GM10248 (cell line): Measurements from ENCODE around the gene ZEB2.

ENCODE experiments used
- CTCF ChIA-PET: fragments of 300-600 bp; sonication (Branson Sonifier 250); formaldehyde crosslinking; extraction: SDS; loops from one replicate; lab custom pipeline; 2021; ENCODE audit warnings: antibody characterized with exemption; lab: Yijun Ruan, JAX
- POLR2A ChIA-PET: fragments of 350-650 bp; sonication (Branson Sonifier 250); formaldehyde crosslinking; extraction: SDS; loops from one replicate; lab custom pipeline; 2020; ENCODE audit warnings: antibody characterized with exemption; lab: Yijun Ruan, JAX
- DNase-seq: peaks from one replicate; pipeline ENCODE4 v3.0.0; 2012; ENCODE audit errors: extremely low spot score
- CTCF ChIP-seq: IDR thresholded peaks from 2 replicates; pipeline ENCODE4 v1.5.1; 2012; ENCODE audit warnings: mild to moderate bottlenecking, low read depth; ENCODE audit errors: extremely low read depth, missing control alignments, control extremely low read depth

Gene ZEB2

GRCh38 chr2:144448389-144449027, 71.4 kb downstream of the ZEB2 start:
- TF ChIP-seq CTCF: no peak
- ChIA-PET POLR2A (no interaction called here), CTCF (interaction anchor here (0.7 to 3.3 kb wide), 13 partner anchors 10 to 106 kb away, joined by 3 to 30 read pairs (median 4); no protein-coding TSS in a partner anchor)
- DNase-seq: no peak

GRCh38 chr2:144447535-144447934, 72.4 kb downstream of the ZEB2 start:
- TF ChIP-seq CTCF: no peak
- ChIA-PET POLR2A (no interaction called here), CTCF (interaction anchor here (1.4 to 3.3 kb wide), 3 partner anchors 10 to 23 kb away, joined by 5 to 30 read pairs (median 11); no protein-coding TSS in a partner anchor)
- DNase-seq: no peak

- CTCF ChIA-PET: no interaction called here
- POLR2A ChIA-PET: no interaction called here
- TF ChIP-seq CTCF: no peak
Observed at GRCh38 chr2:144446136-144446535, 73.8 kb downstream of the ZEB2 start.

GRCh38 chr2:144445196-144445595, 74.7 kb downstream of the ZEB2 start:
- ChIA-PET CTCF (interaction anchor here (1.5 to 1.7 kb wide), 2 partner anchors 9 to 31 kb away, joined by 5 read pairs; no protein-coding TSS in a partner anchor), POLR2A (no interaction called here)
- DNase-seq: no peak
- no peak for TF ChIP-seq CTCF

More at GRCh38 chr2:144446136-144446535, 73.8 kb downstream of the ZEB2 start:
- no peak for DNase-seq

GRCh38 chr2:144443837-144444817, 75.8 kb downstream of the ZEB2 start:
- no peak for DNase-seq
- ChIA-PET POLR2A (interaction anchor here (0.6 kb wide), 1 partner anchor 69 kb away, joined by 3 read pairs; no protein-coding TSS in a partner anchor), CTCF (interaction anchor here (1.0 to 1.7 kb wide), 5 partner anchors 8 to 30 kb away, joined by 3 to 5 read pairs (median 4); no protein-coding TSS in a partner anchor)
- TF ChIP-seq CTCF: no peak

GRCh38 chr2:144441711-144442141, 78.2 kb downstream of the ZEB2 start:
- TF ChIP-seq CTCF: no peak
- ChIA-PET POLR2A (no interaction called here), CTCF (interaction anchor here (1.3 kb wide), 1 partner anchor 13 kb away, joined by 3 read pairs; no protein-coding TSS in a partner anchor)
- DNase-seq: no peak
